Testis (tissue), 3 donors: ENCODE data around the gene CEP72. TPM values are rescaled to one million over a fixed set of nuclear protein-coding genes. Genes with fewer than 3 reads are reported as not detected.

Experiments
- DNase-seq: peaks from one replicate; pipeline ENCODE4 v3.0.0-alpha.2; 2019
- H3K27ac ChIP-seq, 2 donors: fragments of 200-600 bp; sonication (generic); one replicate each; pipeline ENCODE4 v1.5.1; 2019
- H3K27me3 ChIP-seq: fragments of 200-600 bp; sonication (generic); one replicate; pipeline ENCODE4 v1.5.1; 2019
- H3K36me3 ChIP-seq: fragments of 200-600 bp; sonication (generic); one replicate; pipeline ENCODE4 v1.5.1; 2017; ENCODE audit warnings: low read depth; ENCODE audit errors: missing control alignments
- H3K4me1 ChIP-seq: fragments of 200-600 bp; sonication (generic); one replicate; pipeline ENCODE4 v1.5.1; 2019
- H3K4me3 ChIP-seq, 2 donors: fragments of 200-600 bp; sonication (generic); one replicate each; pipeline ENCODE4 v1.5.1; 2017 to 2019
- H3K9me3 ChIP-seq: fragments of 200-600 bp; sonication (generic); one replicate; pipeline ENCODE4 v1.5.1; 2017
- POLR2A ChIP-seq: fragments of 450-650 bp; IDR thresholded peaks from one replicate; pipeline ENCODE4 v1.6.1; 2017; ENCODE audit warnings: antibody characterized with exemption, mild to moderate bottlenecking, moderate library complexity
- WGBS, 2 donors: methylation state at CpG; one replicate each; pipeline ENCODE4 v1.1.5; 2018; 5-methylcytosine and 5-hydroxymethylcytosine counted together
- intact Hi-C: fragments of 100-400 bp; cut with DNase I; formaldehyde crosslinking; loops from one replicate; pipeline ENCODE4 v1.15.1; 2023; ENCODE audit warnings: low total_unique reads
- polyA plus RNA-seq: library from polyadenylated mRNA; stranded (reverse); fragments of 350-450 nt; fragmentation: Illumina TruSeq; extraction: RNeasy Lipid Tissue Mini Kit (QIAGEN cat#74804); gene quantifications from one replicate; pipeline ENCODE4 v1.2.3, GENCODE V29; 2014; ENCODE audit warnings: low read depth, low replicate concordance; ENCODE audit not compliant: insufficient read depth
- total RNA-seq, 2 donors: library from RNA; depleted of rRNA; stranded (reverse); fragments of >200 nt; gene quantifications; one replicate each; pipeline ENCODE4 v1.2.3, GENCODE V29; 2016
- TF ChIP-seq, protein P1 (sequence below), 3 experiments: fragments of 450-650 bp in 2 of 3; fragments of 200-600 bp in 1 of 3; sonication (generic) in 1 of 3; IDR thresholded peaks; one replicate each; pipeline ENCODE4 v1.5.1; 2016 to 2019; ENCODE audit warnings: antibody characterized with exemption in 3 of 3, mild to moderate bottlenecking in 2 of 3, moderate library complexity in 1 of 3

Gene CEP72
- total and polyA plus RNA-seq, 3 donors from 2014 or later, result 18.5 to 31.2 (median 19.8) TPM

DNA sequence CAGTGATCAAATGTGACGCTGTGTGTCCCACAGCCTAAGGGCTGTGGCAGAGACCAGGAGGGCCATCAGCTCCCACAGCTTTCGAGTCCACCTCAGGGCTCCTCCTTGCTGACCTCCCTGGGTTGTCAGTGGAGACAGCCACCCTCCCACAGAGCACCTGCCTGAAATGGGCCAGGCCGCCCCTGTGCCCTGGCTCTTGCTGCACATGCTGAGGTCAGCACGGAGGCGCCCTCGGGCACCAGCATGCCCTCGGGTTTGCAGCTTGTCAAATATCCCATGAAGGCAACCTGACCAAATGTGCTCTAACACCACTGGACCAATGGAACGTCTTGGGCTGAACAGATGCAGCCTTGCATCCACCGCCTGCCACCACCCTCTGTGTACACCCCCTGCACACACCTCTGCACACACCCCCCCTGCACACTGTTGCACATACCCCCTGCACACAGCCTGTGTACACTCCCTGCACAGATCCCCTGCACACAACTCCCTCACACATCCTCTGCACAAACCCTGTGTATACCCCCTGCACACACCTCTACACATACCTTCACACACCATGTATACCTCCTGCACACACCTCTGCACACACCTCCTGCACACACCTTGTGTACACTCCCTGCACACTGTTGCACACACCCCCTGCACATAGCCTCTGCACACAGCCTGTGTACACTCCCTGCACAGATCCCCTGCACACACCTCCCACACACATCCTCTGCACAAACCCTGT is 2.0 kb upstream of the CEP72 start:
- TF ChIP-seq, protein P1, sequence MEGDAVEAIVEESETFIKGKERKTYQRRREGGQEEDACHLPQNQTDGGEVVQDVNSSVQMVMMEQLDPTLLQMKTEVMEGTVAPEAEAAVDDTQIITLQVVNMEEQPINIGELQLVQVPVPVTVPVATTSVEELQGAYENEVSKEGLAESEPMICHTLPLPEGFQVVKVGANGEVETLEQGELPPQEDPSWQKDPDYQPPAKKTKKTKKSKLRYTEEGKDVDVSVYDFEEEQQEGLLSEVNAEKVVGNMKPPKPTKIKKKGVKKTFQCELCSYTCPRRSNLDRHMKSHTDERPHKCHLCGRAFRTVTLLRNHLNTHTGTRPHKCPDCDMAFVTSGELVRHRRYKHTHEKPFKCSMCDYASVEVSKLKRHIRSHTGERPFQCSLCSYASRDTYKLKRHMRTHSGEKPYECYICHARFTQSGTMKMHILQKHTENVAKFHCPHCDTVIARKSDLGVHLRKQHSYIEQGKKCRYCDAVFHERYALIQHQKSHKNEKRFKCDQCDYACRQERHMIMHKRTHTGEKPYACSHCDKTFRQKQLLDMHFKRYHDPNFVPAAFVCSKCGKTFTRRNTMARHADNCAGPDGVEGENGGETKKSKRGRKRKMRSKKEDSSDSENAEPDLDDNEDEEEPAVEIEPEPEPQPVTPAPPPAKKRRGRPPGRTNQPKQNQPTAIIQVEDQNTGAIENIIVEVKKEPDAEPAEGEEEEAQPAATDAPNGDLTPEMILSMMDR (IDR thresholded peaks at IDR 0.05), result no peak
- TF ChIP-seq POLR2A, result no peak
- WGBS, 2 donors, result 77 to 87% methylated on average over 3 to 9 of the region's 9 CpGs
- Histone ChIP-seq H3K36me3 (no peaks in the 10 kb centered on the region), H3K4me1 (peaks cover 14% of the 10 kb centered on the region), H3K27me3 (no peaks in the 10 kb centered on the region), H3K27ac (no peak overlapping the region), H3K9me3 (no peaks in the 10 kb centered on the region), H3K4me3 (no peak overlapping the region)
- DNase-seq, result no peak
- intact Hi-C loops, result no loop called here

DNA sequence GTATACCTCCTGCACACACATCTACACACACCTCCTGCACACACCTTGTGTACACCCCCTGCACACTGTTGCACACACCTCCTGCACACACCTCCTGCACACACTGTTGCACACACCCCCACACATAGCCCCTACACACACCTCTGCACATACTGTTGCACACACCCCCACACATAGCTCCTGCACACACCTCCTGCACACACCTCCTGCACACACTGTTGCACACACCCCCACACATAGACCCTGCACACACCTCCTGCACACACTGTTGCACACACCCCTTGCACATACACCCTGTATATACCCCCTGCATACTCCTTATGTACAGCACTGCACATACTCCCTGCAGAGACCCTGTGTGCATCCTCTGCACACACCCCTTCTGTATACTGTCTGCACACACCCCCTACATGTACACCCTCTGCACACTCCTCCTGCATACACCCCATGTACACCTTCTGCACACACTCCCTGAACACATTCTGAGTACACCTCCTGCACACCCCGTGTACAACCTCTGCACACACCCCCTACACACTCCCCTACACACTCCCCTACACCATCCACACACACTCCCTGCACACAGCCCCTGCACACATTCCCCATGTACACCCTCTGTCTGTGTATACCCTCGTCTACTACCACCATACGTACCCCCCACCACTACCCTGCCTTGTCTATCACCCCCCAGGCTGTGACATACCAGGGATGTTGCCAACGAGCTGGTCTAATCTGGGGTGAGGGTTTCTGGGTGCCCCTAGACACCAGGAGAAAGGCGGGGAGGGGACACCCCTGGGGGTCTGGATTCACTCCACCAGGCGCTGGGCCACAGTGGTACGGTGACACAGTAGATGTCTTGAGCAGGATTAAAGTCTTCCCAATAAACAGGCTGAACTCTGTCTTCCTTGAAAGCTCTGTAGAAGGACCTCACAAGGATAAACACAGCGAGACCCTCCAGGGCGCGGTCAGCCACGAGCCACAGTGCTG is 1.1 kb upstream of the CEP72 start:
- peaks cover 14% of the 10 kb centered on the region for H3K4me1 ChIP-seq
- no peaks in the 10 kb centered on the region for H3K27me3 ChIP-seq
- H3K9me3 ChIP-seq, result no peaks in the 10 kb centered on the region
- WGBS, 2 donors, result 34% methylated on average over 11 of the region's 11 CpGs
- peak overlapping the region in 1 of 2 donors; percentile 59 for H3K27ac ChIP-seq
- H3K36me3 ChIP-seq, result no peaks in the 10 kb centered on the region
- no peak for DNase-seq
- H3K4me3 ChIP-seq, result peak overlapping the region; percentile 76 to 82
- TF ChIP-seq, protein P1 (IDR thresholded peaks at IDR 0.05), result no peak
- TF ChIP-seq POLR2A, result no peak
- intact Hi-C loops, result no loop called here

DNA sequence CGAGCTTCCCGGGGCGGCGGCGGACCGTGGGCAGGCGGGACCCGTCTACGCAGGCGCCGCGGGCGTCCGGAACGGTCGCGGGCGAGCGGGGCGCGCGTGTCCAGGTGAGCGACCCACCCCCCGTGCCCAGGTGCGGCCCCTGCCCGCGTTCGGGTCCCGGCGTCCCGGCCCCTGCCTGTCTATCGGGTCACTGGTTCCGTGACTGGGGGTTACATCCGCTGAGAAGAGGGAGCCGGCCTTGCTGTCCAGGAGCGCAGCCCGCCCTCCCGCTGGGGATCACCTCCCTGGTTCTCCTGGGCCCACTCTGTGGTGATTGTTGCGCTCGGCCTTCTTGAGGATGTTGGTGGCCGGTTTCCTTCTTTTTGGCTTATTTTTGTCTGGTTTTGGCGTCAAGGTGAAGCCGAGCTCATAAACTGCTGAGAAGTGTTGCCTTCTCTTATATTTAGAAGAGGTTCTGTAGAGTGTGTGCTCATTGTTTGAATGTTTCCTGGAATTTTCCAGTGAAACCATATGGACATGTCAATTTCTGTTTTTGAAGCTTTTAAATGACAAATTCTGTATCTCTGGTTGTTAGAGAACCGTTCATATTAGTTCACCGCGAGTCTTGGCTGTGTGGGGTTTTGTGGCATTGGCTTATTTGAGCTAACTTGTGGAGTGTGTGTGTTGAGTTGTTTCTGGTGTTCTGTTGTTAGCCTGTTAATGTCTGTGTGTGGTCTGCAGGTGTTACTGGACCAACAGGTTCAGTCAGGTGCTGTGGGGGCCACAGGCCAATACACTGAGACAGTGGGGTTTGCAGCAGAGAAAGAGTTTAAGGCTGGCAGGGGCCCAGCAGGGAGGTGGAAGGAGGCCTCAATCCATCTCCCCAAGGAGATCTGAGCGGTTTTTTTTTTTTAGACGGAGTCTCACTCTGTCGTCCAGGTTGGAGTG is 621 bp downstream of the CEP72 start:
- Histone ChIP-seq H3K36me3 (no peaks in the 10 kb centered on the region), H3K27ac (peak overlapping the region in 1 of 2 donors; percentile 53), H3K4me1 (peaks cover 14% of the 10 kb centered on the region), H3K27me3 (no peaks in the 10 kb centered on the region), H3K4me3 (peak overlapping the region; percentile 76 to 82), H3K9me3 (no peaks in the 10 kb centered on the region)
- WGBS, 2 donors, result 12 to 19% methylated on average over 21 to 44 of the region's 49 CpGs
- intact Hi-C loops, result no loop called here
- TF ChIP-seq, protein P1 (IDR thresholded peaks at IDR 0.05), result no peak
- TF ChIP-seq POLR2A, result no peak
- DNase-seq, result peak; percentile 35

DNA sequence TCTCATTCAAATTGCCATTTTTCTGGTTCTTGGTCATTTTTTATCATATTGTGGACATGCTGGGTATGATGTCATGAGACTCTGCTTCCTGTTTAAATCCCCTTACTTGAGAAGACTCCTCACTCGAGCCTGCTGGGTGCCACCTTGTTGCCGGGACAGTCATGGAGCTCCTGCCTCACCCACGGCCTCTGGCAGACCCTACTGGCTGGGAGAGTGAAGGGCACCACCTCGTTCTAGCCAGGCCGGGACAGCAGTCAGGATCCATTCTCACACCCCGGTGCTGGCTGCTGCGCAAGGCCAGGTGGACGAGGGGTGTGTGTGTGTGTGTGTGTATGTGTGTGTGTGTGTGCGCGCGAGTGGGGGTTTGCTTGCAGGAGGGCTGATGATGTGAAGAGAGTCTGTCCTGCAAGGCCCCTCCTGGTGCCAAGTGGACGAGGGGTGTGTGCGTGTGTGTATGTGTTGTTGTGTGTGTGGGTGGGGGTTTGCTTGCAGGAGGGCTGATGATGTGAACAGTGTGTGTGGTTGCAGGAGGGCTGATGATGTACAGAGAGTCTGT is 4.4 kb downstream of the CEP72 start:
- TF ChIP-seq, protein P1 (IDR thresholded peaks at IDR 0.05), result no peak
- TF ChIP-seq POLR2A, result no peak
- no peaks in the 10 kb centered on the region for H3K9me3 ChIP-seq
- H3K27me3 ChIP-seq, result no peaks in the 10 kb centered on the region
- no peak for DNase-seq
- intact Hi-C loops, result no loop called here
- no peak overlapping the region for H3K27ac ChIP-seq
- H3K36me3 ChIP-seq, result no peaks in the 10 kb centered on the region
- 80 to 85% methylated on average over 13 of the region's 13 CpGs for WGBS, 2 donors
- H3K4me1 ChIP-seq, result peaks cover 10% of the 10 kb centered on the region
- H3K4me3 ChIP-seq, result no peak overlapping the region
